ENCODE data around the gene ARID3A. TPM values are rescaled to one million over a fixed set of nuclear protein-coding genes. Genes with fewer than 3 reads are reported as not detected.
A peak's percentile ranks its signal among the peaks of the same experiment; 100 is the strongest.

Gene ARID3A
- total and polyA plus RNA-seq, 2 of the 13 experiments (the other 11 are each of a cell fraction or from before 2014, with no cell fraction given), result 71.3 to 77.9 TPM

- TF ChIP-seq SNAPC4 (CRISPR knock-in tag; IDR thresholded peaks at IDR 0.05) (peak; percentile 100), SP5 (CRISPR knock-in tag; IDR thresholded peaks at IDR 0.05; ENCODE audit: borderline replicate concordance, low read depth) (0 out of 2 replicates have a peak, but pooled peaks have one; percentile 18), NONO (IDR thresholded peaks at IDR 0.05) (no peak), NONO (CRISPR knock-in tag; conservative IDR thresholded peaks at IDR 0.05) (peak; percentile 73), ASH2L (IDR thresholded peaks at IDR 0.05; ENCODE audit: insufficient read length, low read depth, low read length) (peak; percentile 82), MED1 (CRISPR knock-in tag; IDR thresholded peaks at IDR 0.05) (peak; percentile 42; the same call in 1 of the 2 replicates), ZNF639 (CRISPR knock-in tag; conservative IDR thresholded peaks at IDR 0.05) (0 out of 2 replicates have a peak, but pooled peaks have one; percentile 38), HOXA3 (CRISPR knock-in tag; IDR thresholded peaks at IDR 0.05) (peak; percentile 73), GRHL1 (CRISPR knock-in tag; conservative IDR thresholded peaks at IDR 0.05) (no peak), PHF8 (CRISPR knock-in tag; IDR thresholded peaks at IDR 0.05) (peak; percentile 90), BCL6 (CRISPR knock-in tag; IDR thresholded peaks at IDR 0.05) (peak; percentile 37; the same call in 1 of the 2 replicates), SSRP1 (CRISPR knock-in tag; IDR thresholded peaks at IDR 0.05) (peak; percentile 92; the same call in 1 of the 2 replicates), KDM4B (CRISPR knock-in tag; IDR thresholded peaks at IDR 0.05) (no peak), NCOA1 (CRISPR knock-in tag; IDR thresholded peaks at IDR 0.05) (no peak; the same call in 1 of the 2 replicates), MAFG (CRISPR knock-in tag; IDR thresholded peaks at IDR 0.05) (no peak), THAP9 (CRISPR knock-in tag; IDR thresholded peaks at IDR 0.05; ENCODE audit: borderline replicate concordance) (peak; percentile 96), ZBTB7B (CRISPR knock-in tag; IDR thresholded peaks at IDR 0.05) (no peak)
Measured at GRCh38 chr19:892894-893689, 32.7 kb upstream of the ARID3A start, which contains the start of the genes MED16 and RNU6-9 (continued).

All from HepG2 (cell line).